Activated CD8-positive, alpha-beta memory T cell treated with anti-CD3 and anti-CD28 coated beads for 48 hours (primary cell): ENCODE results near the gene PCDHA3.
"Not testable (repeated sequence)": the region's sequence is repeated elsewhere in the genome, so short reads cannot be mapped to it uniquely, and the experiment has no call there.

Experiments
- DNase-seq, 3 experiments: peaks; one replicate each; pipeline ENCODE4 v3.0.0-alpha.2; 2020; ENCODE audit warnings: low read depth in 2 of 3, low spot score in 2 of 3

The PCDHA3 gene

GRCh38 chr5:140800816-140801493 is at the start of gene PCDHA3:
Gene PCDHA3 (plus strand): TSS chr5:140801057.
- no peak for DNase-seq

GRCh38 chr5:140753561-140753960 is 47.3 kb upstream of the PCDHA3 start:
- no peak for DNase-seq

GRCh38 chr5:140764177-140764973 is 36.5 kb upstream of the PCDHA3 start:
- no peak for DNase-seq

- DNase-seq, result no peak
Measured at GRCh38 chr5:140767444-140767843, 33.4 kb upstream of the PCDHA3 start.

- no peak for DNase-seq
Measured at GRCh38 chr5:140780512-140780911, 20.3 kb upstream of the PCDHA3 start.

- DNase-seq, result no peak
Measured at GRCh38 chr5:140785905-140786686, 14.8 kb upstream of the PCDHA3 start, which contains the start of gene PCDHA1. Gene PCDHA1 (plus strand): TSS chr5:140786140.

- DNase-seq, result not testable (repeated sequence)
Measured at GRCh38 chr5:140787422-140787821, 13.4 kb upstream of the PCDHA3 start.

GRCh38 chr5:140787849-140788504 is 12.9 kb upstream of the PCDHA3 start:
- not testable (repeated sequence) for DNase-seq

GRCh38 chr5:140791089-140791488 is 9.8 kb upstream of the PCDHA3 start:
- no peak for DNase-seq

- no peak for DNase-seq
Measured at GRCh38 chr5:140794595-140795258, 6.1 kb upstream of the PCDHA3 start, which contains the start of gene PCDHA2. Gene PCDHA2 (plus strand): TSS chr5:140794852.

- DNase-seq, result no peak
Measured at GRCh38 chr5:140795259-140795641, 5.6 kb upstream of the PCDHA3 start.

- DNase-seq, result not testable (repeated sequence)
Measured at GRCh38 chr5:140796072-140796717, 4.7 kb upstream of the PCDHA3 start.

- DNase-seq, result no peak
Measured at GRCh38 chr5:140796718-140797095, 4.2 kb upstream of the PCDHA3 start.

GRCh38 chr5:140801494-140801841 is 611 bp downstream of the PCDHA3 start:
- no peak for DNase-seq

- DNase-seq, result not testable (repeated sequence)
Measured at GRCh38 chr5:140802381-140802780, 1.5 kb downstream of the PCDHA3 start.

GRCh38 chr5:140802781-140803271 is 2.0 kb downstream of the PCDHA3 start:
- DNase-seq, result no peak

- no peak for DNase-seq
Measured at GRCh38 chr5:140806834-140807775, 6.2 kb downstream of the PCDHA3 start, which contains the start of gene PCDHA4. Gene PCDHA4 (plus strand): TSS chr5:140807068.

- DNase-seq, result not testable (repeated sequence)
Measured at GRCh38 chr5:140808241-140808888, 7.5 kb downstream of the PCDHA3 start.
